ENCODE data around the gene LITAFD. TPM values are rescaled to one million over a fixed set of nuclear protein-coding genes. Genes with fewer than 3 reads are reported as not detected.

LITAFD gene
- total and polyA plus RNA-seq, 4 donors, result not detected

GRCh38 chr16:8886593-8887430 is 4.7 kb downstream of the LITAFD start:
- no peak overlapping the region for H3K9ac ChIP-seq (ENCODE audit: insufficient read depth in 1 of 2, low read length in 2 of 2)
- DNase-seq (no peak), ATAC-seq (ENCODE audit: insufficient read depth, low FRiP score) (no peak)
- peaks cover 4 to 32% (median 11%) of the 10 kb centered on the region in 4 donors for H3K36me3 ChIP-seq (ENCODE audit: control insufficient read depth in 4 of 4, insufficient read depth in 4 of 4, low read length in 4 of 4)
- 74 to 75% methylated on average over 19 of the region's 19 CpGs for WGBS, 2 donors
- no peaks in the 10 kb centered on the region for H3K9me3 ChIP-seq (ENCODE audit: control insufficient read depth in 4 of 4, insufficient read depth in 3 of 4, low read length in 3 of 4)
- no peak for TF ChIP-seq CTCF (IDR thresholded peaks at IDR 0.05; ENCODE audit: control extremely low read depth, extremely low read depth)
- H3K27me3 ChIP-seq (ENCODE audit: control insufficient read depth in 3 of 3, insufficient read depth in 3 of 3, low read length in 2 of 3), result no peaks in the 10 kb centered on the region
- H3K4me3 ChIP-seq, result no peak overlapping the region
- peaks cover 0 to 11% (median 0%) of the 10 kb centered on the region in 5 donors for H3K4me1 ChIP-seq (ENCODE audit: control insufficient read depth in 5 of 5, insufficient read depth in 5 of 5, low read length in 5 of 5)
- H3K27ac ChIP-seq (ENCODE audit: low read depth in 1 of 2, low read length in 1 of 2), result no peak overlapping the region

GRCh38 chr16:8887431-8887765 is 5.2 kb downstream of the LITAFD start:
- H3K4me3 ChIP-seq, result no peak overlapping the region
- no peak overlapping the region for H3K27ac ChIP-seq (ENCODE audit: low read depth in 1 of 2, low read length in 1 of 2)
- peaks cover 4 to 36% (median 13%) of the 10 kb centered on the region in 4 donors for H3K36me3 ChIP-seq (ENCODE audit: control insufficient read depth in 4 of 4, insufficient read depth in 4 of 4, low read length in 4 of 4)
- H3K4me1 ChIP-seq (ENCODE audit: control insufficient read depth in 5 of 5, insufficient read depth in 5 of 5, low read length in 5 of 5), result peaks cover 0 to 11% (median 0%) of the 10 kb centered on the region in 5 donors
- peak in 1 of 3 donors; percentile 10 for DNase-seq
- WGBS, 2 donors, result 87 to 88% methylated on average over 6 of the region's 6 CpGs
- no peaks in the 10 kb centered on the region for H3K9me3 ChIP-seq (ENCODE audit: control insufficient read depth in 4 of 4, insufficient read depth in 3 of 4, low read length in 3 of 4)
- H3K9ac ChIP-seq (ENCODE audit: insufficient read depth in 1 of 2, low read length in 2 of 2), result no peak overlapping the region
- TF ChIP-seq CTCF (IDR thresholded peaks at IDR 0.05; ENCODE audit: control extremely low read depth, extremely low read depth), result no peak
- ATAC-seq (ENCODE audit: insufficient read depth, low FRiP score), result no peak
- H3K27me3 ChIP-seq (ENCODE audit: control insufficient read depth in 3 of 3, insufficient read depth in 3 of 3, low read length in 2 of 3), result no peaks in the 10 kb centered on the region

GRCh38 chr16:8887952-8888560 is 5.9 kb downstream of the LITAFD start:
- H3K4me3 ChIP-seq, result no peak overlapping the region
- ATAC-seq (ENCODE audit: insufficient read depth, low FRiP score) (no peak), DNase-seq (peak in 1 of 3 donors; percentile 15)
- H3K27ac ChIP-seq (ENCODE audit: low read depth in 1 of 2, low read length in 1 of 2), result no peak overlapping the region
- peaks cover 4 to 36% (median 15%) of the 10 kb centered on the region in 4 donors for H3K36me3 ChIP-seq (ENCODE audit: control insufficient read depth in 4 of 4, insufficient read depth in 4 of 4, low read length in 4 of 4)
- no peak for TF ChIP-seq CTCF (IDR thresholded peaks at IDR 0.05; ENCODE audit: control extremely low read depth, extremely low read depth)
- 80 to 84% methylated on average over 16 of the region's 16 CpGs for WGBS, 2 donors
- H3K4me1 ChIP-seq (ENCODE audit: control insufficient read depth in 5 of 5, insufficient read depth in 5 of 5, low read length in 5 of 5), result peaks cover 0 to 11% (median 0%) of the 10 kb centered on the region in 5 donors
- no peaks in the 10 kb centered on the region for H3K27me3 ChIP-seq (ENCODE audit: control insufficient read depth in 3 of 3, insufficient read depth in 3 of 3, low read length in 2 of 3)
- H3K9ac ChIP-seq (ENCODE audit: insufficient read depth in 1 of 2, low read length in 2 of 2), result no peak overlapping the region
- H3K9me3 ChIP-seq (ENCODE audit: control insufficient read depth in 4 of 4, insufficient read depth in 3 of 4, low read length in 3 of 4), result no peaks in the 10 kb centered on the region
